RKO (cell line): Measurements from ENCODE around the gene SNX15.
A peak's percentile ranks its signal among the peaks of the same experiment; 100 is the strongest.

Source experiments
- DNase-seq: peaks from one replicate; pipeline ENCODE4 v3.0.0-alpha.2; 2016; ENCODE audit warnings: low spot score

Gene SNX15

GRCh38 chr11:65057526-65057925, 30.3 kb downstream of the SNX15 start:
- DNase-seq = no peak

GRCh38 chr11:65058012-65058411, 30.8 kb downstream of the SNX15 start:
- DNase-seq = no peak

GRCh38 chr11:65058419-65059054, 31.3 kb downstream of the SNX15 start, which contains the start of gene NAALADL1:
Gene NAALADL1, minus strand, starts transcription at chr11:65058553. Its CDS starts 32 bp downstream, at chr11:65058521.
- DNase-seq = no peak

GRCh38 chr11:65059523-65059922, 32.3 kb downstream of the SNX15 start:
- DNase-seq = no peak

- no peak for DNase-seq
Observed at GRCh38 chr11:65059959-65060824, 33.0 kb downstream of the SNX15 start.

- no peak for DNase-seq
Observed at GRCh38 chr11:65060913-65061408, 33.7 kb downstream of the SNX15 start.

- DNase-seq = no peak
Observed at GRCh38 chr11:65063532-65063931, 36.3 kb downstream of the SNX15 start.

- no peak for DNase-seq
Observed at GRCh38 chr11:65064847-65065240, 37.6 kb downstream of the SNX15 start.

GRCh38 chr11:65065851-65066250, 38.6 kb downstream of the SNX15 start:
- DNase-seq = no peak

- DNase-seq = no peak
Observed at GRCh38 chr11:65066315-65066714, 39.1 kb downstream of the SNX15 start.

- DNase-seq = no peak
Observed at GRCh38 chr11:65066805-65067291, 39.6 kb downstream of the SNX15 start.

- DNase-seq = no peak
Observed at GRCh38 chr11:65067446-65067845, 40.2 kb downstream of the SNX15 start.

GRCh38 chr11:65069217-65069616, 42.0 kb downstream of the SNX15 start:
- no peak for DNase-seq

- DNase-seq = no peak
Observed at GRCh38 chr11:65071907-65072630, 44.8 kb downstream of the SNX15 start.

- DNase-seq = no peak
Observed at GRCh38 chr11:65072631-65072966, 45.4 kb downstream of the SNX15 start.

- peak; percentile 51 for DNase-seq
Observed at GRCh38 chr11:65077451-65077850, 50.2 kb downstream of the SNX15 start.

- DNase-seq = peak; percentile 43
Observed at GRCh38 chr11:65078151-65078550, 50.9 kb downstream of the SNX15 start.

GRCh38 chr11:65078786-65079342, 51.6 kb downstream of the SNX15 start:
- DNase-seq = no peak

- peak; percentile 59 for DNase-seq
Observed at GRCh38 chr11:65083134-65083833, 56.0 kb downstream of the SNX15 start.

GRCh38 chr11:65083834-65084597, 56.8 kb downstream of the SNX15 start, which contains the start of the genes CDCA5 and ZFPL1:
Gene CDCA5, minus strand, starts transcription at chr11:65084040. Its CDS starts 62 bp downstream, at chr11:65083978.
Gene ZFPL1, plus strand, starts transcription at chr11:65084222. Its CDS starts 477 bp downstream, at chr11:65084699.
- peak; percentile 96 for DNase-seq
